ENCODE data around the gene POLA2.

POLA2 gene

DNA sequence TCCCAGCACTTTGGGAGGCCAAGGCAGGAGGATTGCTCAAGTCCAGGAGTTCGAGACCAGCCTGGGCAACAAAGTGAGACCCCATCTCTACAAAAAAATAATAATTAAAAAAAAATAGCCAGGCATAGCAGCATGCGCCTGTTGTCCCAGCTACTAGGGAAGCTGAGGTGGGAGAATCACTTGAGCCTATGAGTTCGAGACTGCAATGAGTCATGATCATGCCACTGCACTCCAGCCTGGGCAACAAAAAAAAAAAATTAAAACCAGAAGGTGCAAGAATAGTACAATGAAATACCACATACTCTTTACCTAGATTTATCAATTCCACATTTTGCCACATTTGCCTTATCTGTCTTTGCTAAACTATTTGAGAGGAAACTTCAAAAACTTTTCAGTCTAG is 80.1 kb downstream of the POLA2 start:
- no peak for DNase-seq

Measured in NCI-H187 (cell line).